AG04450 (cell line): ENCODE data around the gene SATB1. TPM values are rescaled to one million over a fixed set of nuclear protein-coding genes. Genes with fewer than 3 reads are reported as not detected.
"Not testable (repeated sequence)": the region's sequence is repeated elsewhere in the genome, so short reads cannot be mapped to it uniquely, and the experiment has no call there.

ENCODE experiments used
- CTCF ChIA-PET: fragments of 300-600, 350-600 bp; formaldehyde crosslinking; extraction: SDS; loops from one replicate; lab custom pipeline; 2022; ENCODE audit warnings: antibody characterized with exemption, inconsistent platforms; lab: Charles Lee
- POLR2A ChIA-PET: fragments of 350-600 bp; formaldehyde crosslinking; extraction: SDS; loops from one replicate; lab custom pipeline; 2021; ENCODE audit warnings: antibody characterized with exemption, inconsistent platforms; lab: Yijun Ruan, JAX
- DNase-seq: peaks from one replicate; pipeline ENCODE4 v3.0.0-alpha.2; 2011; ENCODE audit warnings: low read depth, low spot score
- H3K27ac ChIP-seq: one replicate; pipeline ENCODE4 v1.5.1; 2012; ENCODE audit warnings: low read depth, low read length, control low read depth
- H3K27me3 ChIP-seq: one replicate; pipeline ENCODE4 v1.6.0; 2012; ENCODE audit warnings: low read length; ENCODE audit not compliant: control insufficient read depth, insufficient read depth
- H3K4me3 ChIP-seq: 2 replicates; pipeline ENCODE4 v1.5.1; 2011; ENCODE audit warnings: mild to moderate bottlenecking, low read depth, low read length, control low read depth
- H3K9me3 ChIP-seq: 2 replicates; pipeline ENCODE4 v1.5.1; 2012; ENCODE audit warnings: low read length; ENCODE audit not compliant: control insufficient read depth, insufficient read depth
- CTCF ChIP-seq: IDR thresholded peaks from 2 replicates; pipeline ENCODE4 v1.5.1; 2011; ENCODE audit warnings: low read depth, low read length, control low read depth, inconsistent platforms
- polyA minus RNA-seq: library from RNA; depleted of rRNA, polyadenylated mRNA; stranded (reverse); fragments of >200 nt; gene quantifications from 2 replicates; pipeline ENCODE4 v1.2.3, GENCODE V29; 2011; rRNA and poly(A)+ RNA removed
- polyA plus RNA-seq: library from polyadenylated mRNA; depleted of rRNA; stranded (reverse); fragments of >200 nt; gene quantifications from 2 replicates; pipeline ENCODE4 v1.2.3, GENCODE V29; 2011; rRNA removed

The SATB1 gene
- polyA plus RNA-seq: 11.5 and 12.3 TPM in 2 replicates
- 12.4 and 15.6 TPM in 2 replicates for polyA minus RNA-seq

GRCh38 chr3:18424729-18425640 lies at the start of gene SATB1:
Gene SATB1, minus strand, starts transcription at chr3:18425339. Its CDS starts 4,372 bp downstream, at chr3:18420967.
- Histone ChIP-seq H3K27me3 (peaks cover 5% of the 10 kb centered on the region), H3K4me3 (peak within 1 kb of the TSS; percentile 72), H3K27ac (no peak within 1 kb of the TSS), H3K9me3 (no peaks in the 10 kb centered on the region; the same call in 1 of the 2 replicates)
- ChIA-PET CTCF (interaction anchor here (0.6 kb wide), 1 partner anchor 280 kb away, joined by 8 read pairs; no protein-coding TSS in a partner anchor), POLR2A (no interaction called here)
- no peak for DNase-seq
- no peak for TF ChIP-seq CTCF

- POLR2A ChIA-PET: no interaction called here
- no peak for TF ChIP-seq CTCF
- no peak overlapping the region for H3K27ac ChIP-seq
- H3K27me3 ChIP-seq: no peaks in the 10 kb centered on the region
- CTCF ChIA-PET: no interaction called here
- no peak overlapping the region for H3K4me3 ChIP-seq
- H3K9me3 ChIP-seq: no peaks in the 10 kb centered on the region
- no peak for DNase-seq
These were observed 49.1 kb upstream of the SATB1 start for GRCh38 chr3:18474202-18474601.

GRCh38 chr3:18469775-18470174 lies 44.6 kb upstream of the SATB1 start:
- ChIA-PET CTCF (interaction anchor here (0.6 kb wide), 1 partner anchor 81 kb away, joined by 3 read pairs; no protein-coding TSS in a partner anchor), POLR2A (no interaction called here)
- Histone ChIP-seq H3K4me3 (no peak overlapping the region), H3K27ac (no peak overlapping the region), H3K27me3 (no peaks in the 10 kb centered on the region), H3K9me3 (no peaks in the 10 kb centered on the region)
- no peak for TF ChIP-seq CTCF
- DNase-seq: no peak

- Histone ChIP-seq H3K9me3 (no peaks in the 10 kb centered on the region), H3K4me3 (no peak overlapping the region), H3K27me3 (no peaks in the 10 kb centered on the region), H3K27ac (no peak overlapping the region)
- TF ChIP-seq CTCF: no peak
- POLR2A ChIA-PET: no interaction called here
- CTCF ChIA-PET: no interaction called here
- DNase-seq: no peak
These were observed 41.0 kb upstream of the SATB1 start for GRCh38 chr3:18466136-18466535.

- Histone ChIP-seq H3K27me3 (no peaks in the 10 kb centered on the region), H3K27ac (no peak overlapping the region), H3K4me3 (no peak overlapping the region), H3K9me3 (no peaks in the 10 kb centered on the region)
- no peak for DNase-seq
- CTCF ChIA-PET: no interaction called here
- POLR2A ChIA-PET: no interaction called here
- no peak for TF ChIP-seq CTCF
These were observed 29.6 kb upstream of the SATB1 start for GRCh38 chr3:18454766-18455165.

GRCh38 chr3:18449618-18450017 lies 24.5 kb upstream of the SATB1 start:
- CTCF ChIA-PET, POLR2A ChIA-PET, H3K27ac ChIP-seq, H3K4me3 ChIP-seq, DNase-seq, H3K9me3 ChIP-seq: not testable (repeated sequence)
- H3K27me3 ChIP-seq: peaks cover 13% of the 10 kb centered on the region
